ENCODE data around the gene ZFPL1. TPM values are rescaled to one million over a fixed set of nuclear protein-coding genes. Genes with fewer than 3 reads are reported as not detected.

ZFPL1 gene
- total and polyA plus RNA-seq, 2 donors (not counting 3 experiments of a cell fraction or from before 2014, with no cell fraction given), result 37.6 to 139 TPM

DNA sequence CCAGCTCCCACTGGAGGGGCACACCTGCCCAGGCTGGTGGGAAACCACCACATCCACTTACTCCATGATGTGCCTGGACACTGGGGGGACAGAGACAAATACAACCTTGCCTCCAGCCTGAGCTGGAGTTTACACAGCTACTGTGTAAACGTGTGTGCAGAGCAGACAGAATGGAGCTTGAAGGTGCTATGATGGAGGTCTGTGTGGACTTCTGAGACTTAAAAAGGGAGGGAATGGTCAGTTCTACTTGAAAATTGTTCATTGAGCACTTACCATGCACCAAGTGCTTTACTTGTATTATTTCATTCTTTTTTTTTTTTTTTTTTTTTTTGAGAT, 11.4 kb upstream of the ZFPL1 start:
- Histone ChIP-seq H3K9me1 (replicated peaks; ENCODE audit: control insufficient read depth, extremely low read depth, insufficient read depth, low read length) (no peaks in the 10 kb centered on the region), H4K20me1 (replicated peaks; ENCODE audit: control insufficient read depth, extremely low read depth, insufficient read depth, low read length) (no peaks in the 10 kb centered on the region), H3K9ac (replicated peaks; ENCODE audit: extremely low read depth, insufficient read depth, low read length) (no peak overlapping the region), H3K4me2 (ENCODE audit: insufficient read depth, low read length) (no peak overlapping the region), H3K36me3 (ENCODE audit: control insufficient read depth in 2 of 2, extremely low read depth in 1 of 2, insufficient read depth in 2 of 2, low read length in 2 of 2) (no peaks in the 10 kb centered on the region), H3K9me3 (replicated peaks; ENCODE audit: control insufficient read depth, insufficient read depth, low read length) (no peaks in the 10 kb centered on the region), H3K27ac (ENCODE audit: insufficient read depth, low read depth, low read length) (no peak overlapping the region), H3K4me1 (ENCODE audit: control insufficient read depth, extremely low read depth, insufficient read depth, low read length) (no peaks in the 10 kb centered on the region), H2AFZ (ENCODE audit: low read depth, low read length) (no peak overlapping the region), H3K27me3 (ENCODE audit: control insufficient read depth in 2 of 2, insufficient read depth in 2 of 2, low read length in 2 of 2) (no peaks in the 10 kb centered on the region), H3K4me3 (replicated peaks in 1 of 3; ENCODE audit: insufficient read depth in 1 of 3, low read depth in 1 of 3, low read length in 3 of 3) (no peak overlapping the region), H3K79me2 (ENCODE audit: control insufficient read depth, insufficient read depth, low read length) (no peaks in the 10 kb centered on the region)
- POLR2A ChIA-PET, result interaction anchor here (0.6 to 0.7 kb wide), 2 partner anchors 14 to 189 kb away, joined by 3 to 4 read pairs; partner anchors contain the start of genes NAALADL1 and POLA2
- no peak for FAIRE-seq
- DNase-seq (ENCODE audit: low read depth, low spot score), result no peak
- BruUV-seq (replicated peaks), result no TSS peak
- TF ChIP-seq POLR2A (IDR thresholded peaks at IDR 0.05; ENCODE audit: low read depth, low read length), result no peak
- TF ChIP-seq, protein P1, sequence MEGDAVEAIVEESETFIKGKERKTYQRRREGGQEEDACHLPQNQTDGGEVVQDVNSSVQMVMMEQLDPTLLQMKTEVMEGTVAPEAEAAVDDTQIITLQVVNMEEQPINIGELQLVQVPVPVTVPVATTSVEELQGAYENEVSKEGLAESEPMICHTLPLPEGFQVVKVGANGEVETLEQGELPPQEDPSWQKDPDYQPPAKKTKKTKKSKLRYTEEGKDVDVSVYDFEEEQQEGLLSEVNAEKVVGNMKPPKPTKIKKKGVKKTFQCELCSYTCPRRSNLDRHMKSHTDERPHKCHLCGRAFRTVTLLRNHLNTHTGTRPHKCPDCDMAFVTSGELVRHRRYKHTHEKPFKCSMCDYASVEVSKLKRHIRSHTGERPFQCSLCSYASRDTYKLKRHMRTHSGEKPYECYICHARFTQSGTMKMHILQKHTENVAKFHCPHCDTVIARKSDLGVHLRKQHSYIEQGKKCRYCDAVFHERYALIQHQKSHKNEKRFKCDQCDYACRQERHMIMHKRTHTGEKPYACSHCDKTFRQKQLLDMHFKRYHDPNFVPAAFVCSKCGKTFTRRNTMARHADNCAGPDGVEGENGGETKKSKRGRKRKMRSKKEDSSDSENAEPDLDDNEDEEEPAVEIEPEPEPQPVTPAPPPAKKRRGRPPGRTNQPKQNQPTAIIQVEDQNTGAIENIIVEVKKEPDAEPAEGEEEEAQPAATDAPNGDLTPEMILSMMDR (IDR thresholded peaks at IDR 0.05; ENCODE audit: extremely low read depth in 1 of 2, insufficient read depth in 1 of 2, low read depth in 1 of 2, low read length in 2 of 2), result no peak
- no peak for TF ChIP-seq POLR2AphosphoS5 (IDR thresholded peaks at IDR 0.05; ENCODE audit: insufficient read depth, low read depth, low read length)
- TF ChIP-seq, protein P2, sequence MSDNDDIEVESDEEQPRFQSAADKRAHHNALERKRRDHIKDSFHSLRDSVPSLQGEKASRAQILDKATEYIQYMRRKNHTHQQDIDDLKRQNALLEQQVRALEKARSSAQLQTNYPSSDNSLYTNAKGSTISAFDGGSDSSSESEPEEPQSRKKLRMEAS (IDR thresholded peaks at IDR 0.05; ENCODE audit: insufficient read depth, insufficient read length), result no peak
- no peak for TF ChIP-seq MYC (IDR thresholded peaks at IDR 0.05; ENCODE audit: low read depth, low read length)
- no peak for TF ChIP-seq JUN (IDR thresholded peaks at IDR 0.05; ENCODE audit: borderline replicate concordance, insufficient read depth, insufficient read length, low read depth)
- TF ChIP-seq FOS (IDR thresholded peaks at IDR 0.05; ENCODE audit: borderline replicate concordance, insufficient read depth, low read length), result no peak
- no peak for TF ChIP-seq GATA2 (IDR thresholded peaks at IDR 0.05; ENCODE audit: insufficient read depth, insufficient read length, low read depth, low read length)
- TF ChIP-seq EZH2 (IDR thresholded peaks at IDR 0.05; ENCODE audit: borderline replicate concordance, low read depth, low read length, severe bottlenecking), result no peak
- CTCF ChIA-PET, result interaction anchor here (0.6 kb wide), 1 partner anchor 8 kb away, joined by 3 read pairs; no protein-coding TSS in a partner anchor
- intact Hi-C loops (cut with micrococcal nuclease) (no loop called here), dilution Hi-C loops (cut with MboI; ENCODE audit: extremely low pct_ligation_motif_present, low sequenced_read_pairs) (no loop called here)

Measured in endothelial cell of umbilical vein (primary cell).